CD4-positive, alpha-beta T cell treated with Interleukin-1 beta for 1 hour (primary cell): Measurements from ENCODE around the gene CYTH3.
"Not testable (repeated sequence)": the region's sequence is repeated elsewhere in the genome, so short reads cannot be mapped to it uniquely, and the experiment has no call there.

Source experiments
- DNase-seq, 2 donors: peaks; one replicate each; pipeline ENCODE4 v3.0.0-alpha.2; 2020 to 2022

CYTH3 gene

DNA sequence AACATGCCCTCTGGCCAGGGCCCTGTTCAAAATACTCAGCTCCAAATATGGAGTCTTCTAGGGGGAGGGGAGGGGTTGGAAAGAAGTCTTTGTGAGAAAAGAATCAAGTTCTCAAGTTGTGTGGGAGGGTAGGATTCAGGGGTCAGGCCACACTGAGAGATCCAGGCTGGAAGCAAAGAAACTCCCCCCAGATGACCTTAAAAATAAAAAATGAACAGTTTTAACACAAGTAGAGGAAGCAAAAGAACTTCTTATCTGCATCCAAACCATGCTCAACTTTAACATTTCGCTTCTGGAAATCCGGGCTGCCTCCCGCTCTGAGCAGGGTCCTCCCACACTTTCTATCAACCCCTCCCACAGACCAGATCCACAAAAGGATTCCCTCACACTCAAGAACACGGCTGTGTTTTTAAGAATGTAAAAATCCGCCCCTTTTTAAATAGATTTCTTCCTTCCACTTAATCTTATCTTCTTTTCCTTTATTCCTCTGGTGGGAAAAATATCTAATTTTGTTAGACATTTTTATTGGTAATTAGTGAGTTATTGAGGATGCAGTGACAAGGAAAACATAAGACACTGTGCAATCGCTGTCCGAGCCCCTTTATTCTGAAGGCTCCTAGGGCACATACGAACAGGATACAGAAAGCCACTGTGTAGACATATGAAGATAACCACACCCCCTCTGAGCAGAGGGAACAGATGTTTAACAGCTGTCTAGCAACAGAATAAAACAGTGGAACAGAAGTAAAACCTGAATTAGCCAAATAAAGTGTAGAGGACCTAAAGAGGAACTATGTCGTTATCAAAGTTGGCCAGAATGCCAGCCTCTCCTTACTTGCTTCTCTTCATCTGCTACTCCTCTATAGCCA, 43.8 kb downstream of the CYTH3 start:
- no peak for DNase-seq

- no peak for DNase-seq
These were observed 45.1 kb downstream of the CYTH3 start for GRCh38 chr7:6227294-6227846.

- no peak for DNase-seq
These were observed 46.1 kb downstream of the CYTH3 start for GRCh38 chr7:6226194-6226799.

DNA sequence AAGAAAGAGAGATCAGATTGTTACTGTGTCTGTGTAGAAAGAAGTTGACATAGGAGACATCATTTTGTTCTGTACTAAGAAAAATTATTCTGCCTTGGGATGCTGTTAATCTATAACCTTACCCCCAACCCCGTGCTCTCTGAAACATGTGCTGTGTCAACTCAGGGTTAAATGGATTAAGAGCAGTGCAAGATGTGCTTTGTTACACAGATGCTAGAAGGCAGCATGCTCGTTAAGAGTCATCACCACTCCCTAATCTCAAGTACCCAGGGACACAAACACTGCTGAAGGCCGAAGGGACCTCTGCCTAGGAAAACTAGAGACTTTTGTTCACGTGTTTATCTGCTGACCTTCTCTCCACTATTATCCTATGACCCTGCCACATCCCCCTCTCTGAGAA, 49.0 kb downstream of the CYTH3 start:
- DNase-seq: not testable (repeated sequence)

DNA sequence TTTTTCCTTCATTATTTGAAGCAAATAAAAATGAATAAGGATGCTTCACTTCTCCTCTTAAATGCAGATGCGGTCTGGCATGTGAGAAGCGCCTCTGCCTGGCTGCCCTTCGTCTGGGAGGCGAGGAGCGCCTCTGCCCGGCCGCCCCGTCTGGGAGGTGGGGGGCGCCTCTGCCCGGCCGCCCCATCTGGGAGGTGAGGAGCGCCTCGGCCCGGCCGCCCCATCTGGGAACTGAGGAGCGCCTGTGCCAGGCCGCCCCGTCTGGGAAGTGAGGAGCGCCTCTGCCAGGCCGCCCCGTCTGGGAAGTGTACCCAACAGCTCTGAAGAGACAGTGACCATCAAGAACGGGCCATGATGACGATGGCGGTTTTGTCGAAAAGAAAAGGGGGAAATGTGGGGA, 49.4 kb downstream of the CYTH3 start:
- not testable (repeated sequence) for DNase-seq

DNA sequence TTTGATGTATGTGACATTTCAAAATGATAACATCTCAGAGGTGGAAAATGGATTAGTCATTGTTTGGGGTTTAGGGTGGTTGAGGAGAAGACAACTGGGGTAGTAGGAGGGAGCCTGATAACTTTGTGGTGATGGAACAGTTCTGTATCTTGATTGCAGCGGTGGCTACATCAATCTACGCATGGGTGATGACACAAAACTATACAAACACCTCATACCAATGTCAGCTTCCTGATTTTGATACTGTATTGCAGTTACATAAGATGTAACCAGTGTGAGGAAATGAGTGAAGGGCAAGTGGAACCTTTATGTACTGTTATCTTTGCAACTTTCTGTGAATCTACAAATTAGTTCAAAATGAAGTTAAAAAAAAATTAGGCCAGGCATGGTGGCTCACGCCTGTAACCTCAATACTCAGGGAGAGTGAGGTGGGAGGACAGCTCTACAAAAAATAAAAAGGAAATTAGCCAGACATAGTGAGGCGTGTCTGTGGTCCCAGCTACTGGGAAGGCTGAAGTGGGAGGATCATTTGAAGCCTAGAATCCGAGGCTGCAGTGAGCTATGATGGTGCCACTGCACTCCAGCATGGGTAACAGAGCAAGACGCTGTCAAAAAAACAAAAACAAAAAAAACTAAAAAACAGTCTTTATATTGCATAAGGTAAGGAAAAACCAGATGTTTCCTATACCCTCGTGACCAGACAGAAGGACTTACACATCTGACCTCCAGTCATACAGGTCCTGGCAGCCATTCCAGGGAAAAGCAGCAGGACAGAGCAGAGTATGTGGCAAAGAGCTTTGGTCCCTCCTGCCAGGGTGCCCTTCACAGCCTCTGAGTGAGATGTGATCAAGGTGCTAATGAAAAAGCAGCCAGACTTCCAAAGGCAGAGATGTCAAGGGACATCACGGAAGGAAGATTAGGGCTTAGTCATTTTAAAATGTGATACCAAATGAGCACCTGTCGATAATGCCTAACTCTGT, 50.8 kb downstream of the CYTH3 start:
- DNase-seq: peak; percentile 36 to 49

DNA sequence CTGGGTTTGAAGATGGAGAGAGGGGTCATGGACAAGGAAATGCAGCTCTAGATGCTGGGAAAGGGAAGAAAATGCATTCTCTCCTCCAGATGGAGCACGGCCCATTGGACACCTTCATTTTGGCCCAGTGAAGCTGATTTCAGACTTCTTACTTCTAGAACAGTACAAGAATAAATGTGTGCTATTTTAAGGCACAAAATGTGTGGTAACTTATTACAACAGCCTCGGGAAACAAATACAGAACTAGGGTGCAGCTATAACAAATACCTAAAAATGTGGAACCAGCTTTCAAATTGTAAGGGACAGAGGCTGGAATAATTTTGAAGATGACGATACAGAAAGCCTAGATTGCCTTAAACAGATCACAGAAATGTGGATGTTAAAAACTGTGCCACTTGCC, 54.1 kb downstream of the CYTH3 start:
- no peak for DNase-seq

DNA sequence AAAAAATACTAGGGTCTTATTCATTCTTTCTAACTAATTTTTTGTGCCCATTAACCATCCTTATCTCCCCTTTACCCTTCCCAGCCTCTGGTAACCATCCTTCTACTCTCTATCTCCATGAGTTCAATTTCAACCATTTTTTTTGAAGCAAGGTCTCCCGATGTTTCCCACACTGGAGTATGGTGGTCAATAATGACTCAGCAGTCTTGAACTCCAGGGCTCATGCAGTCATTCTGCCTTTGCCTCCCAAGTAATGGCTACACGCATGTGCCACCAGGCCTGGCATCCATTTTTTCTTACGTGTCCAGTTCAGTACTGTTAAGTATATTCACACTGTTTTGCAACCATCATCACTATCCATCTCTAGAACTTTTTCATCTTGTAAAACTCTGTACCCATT, 60.4 kb downstream of the CYTH3 start:
- no peak for DNase-seq

- DNase-seq: no peak
These were observed 61.6 kb downstream of the CYTH3 start for GRCh38 chr7:6210621-6211372.

DNA sequence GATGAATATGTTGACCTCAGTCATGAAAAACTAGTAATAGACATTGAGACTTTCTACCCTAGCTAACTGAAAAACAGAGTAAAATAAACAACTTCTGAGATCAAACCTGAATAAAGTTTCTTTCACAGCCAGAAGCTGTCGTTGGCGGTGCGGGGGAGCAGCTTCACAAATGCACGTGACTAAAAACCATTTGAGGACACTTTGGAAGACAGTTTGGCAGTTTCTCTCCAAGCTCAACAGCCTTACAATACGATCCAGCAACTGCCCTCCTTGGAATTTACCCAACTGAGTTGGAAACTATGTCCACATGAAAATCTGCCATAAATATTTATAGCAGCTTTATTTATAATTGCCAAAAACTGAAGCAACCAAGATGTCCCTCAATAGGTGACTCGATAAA, 63.1 kb downstream of the CYTH3 start:
- DNase-seq: no peak

DNA sequence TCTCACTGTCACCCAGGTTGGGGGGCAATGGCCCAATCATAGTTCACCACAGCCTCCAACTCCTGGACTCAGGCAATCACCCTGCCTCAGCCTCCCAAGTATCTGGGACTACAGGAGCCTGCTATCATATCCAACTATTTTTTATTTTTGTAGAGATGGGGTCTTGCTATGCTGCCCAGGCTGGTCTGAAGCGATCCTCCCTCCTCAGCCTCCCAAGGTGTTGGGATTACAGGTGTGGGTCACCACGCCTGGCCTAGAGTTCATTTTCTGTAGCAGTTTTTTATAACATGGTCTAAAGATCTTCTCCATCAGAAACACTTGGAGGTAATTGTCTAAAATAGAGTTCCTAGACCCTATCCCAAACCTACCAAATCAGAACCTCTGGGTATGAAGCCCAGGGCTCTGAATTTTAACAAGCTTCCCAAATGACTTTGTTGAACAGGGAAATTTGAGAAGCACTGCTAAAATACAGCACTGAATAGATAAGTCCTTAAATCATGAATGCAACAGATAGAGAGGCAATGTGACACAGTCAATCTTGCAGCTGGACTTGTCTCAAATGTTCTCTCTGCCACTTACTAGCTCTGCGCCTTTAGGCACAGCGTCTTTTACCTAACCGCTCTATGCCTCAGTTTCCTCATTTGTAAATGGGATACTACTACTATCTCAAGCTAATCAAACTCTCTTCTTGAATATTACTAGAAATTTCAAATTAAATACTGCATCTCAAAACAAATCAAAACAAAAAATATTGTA, 63.7 kb downstream of the CYTH3 start:
- no peak for DNase-seq

GRCh38 chr7:6205971-6206660, 66.3 kb downstream of the CYTH3 start:
- DNase-seq: no peak

DNA sequence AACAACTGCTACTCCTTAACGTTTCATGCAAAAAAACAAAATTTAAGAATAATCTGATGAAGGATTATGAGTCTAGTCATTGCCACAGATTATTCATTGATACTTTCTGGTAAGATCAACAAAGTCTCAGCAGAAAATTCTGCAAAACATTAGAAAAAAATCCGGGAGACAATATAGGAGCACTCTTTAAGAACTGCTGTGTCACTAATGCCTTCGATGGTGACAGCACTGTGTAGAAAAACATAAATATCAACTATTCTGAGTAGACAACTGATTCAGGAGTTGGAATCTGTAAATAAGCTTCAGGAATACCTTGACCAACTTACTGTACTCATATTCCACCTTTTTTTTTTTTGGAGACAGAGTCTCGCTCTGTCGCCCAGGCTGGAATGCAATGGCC, 69.0 kb downstream of the CYTH3 start:
- no peak for DNase-seq

DNA sequence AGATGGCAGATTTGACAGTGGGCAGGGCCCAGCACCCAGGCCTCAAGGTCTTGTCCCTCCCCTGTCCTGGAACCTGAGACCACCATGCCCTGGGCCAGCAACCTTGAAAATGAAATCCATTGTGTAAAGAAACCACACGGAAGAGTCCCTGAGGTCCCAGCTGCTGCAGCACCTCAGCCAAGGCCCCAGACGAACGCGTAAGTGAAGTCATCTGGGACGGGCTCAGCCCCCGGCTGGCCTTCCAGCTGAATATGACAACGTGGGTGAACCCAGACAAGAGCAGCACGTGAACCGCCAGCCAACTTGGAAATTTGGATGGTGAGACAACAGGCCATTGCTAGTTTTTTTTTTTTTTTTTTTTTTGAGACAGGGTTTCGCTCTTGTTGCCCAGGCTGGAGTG, 70.3 kb downstream of the CYTH3 start:
- DNase-seq: no peak

DNA sequence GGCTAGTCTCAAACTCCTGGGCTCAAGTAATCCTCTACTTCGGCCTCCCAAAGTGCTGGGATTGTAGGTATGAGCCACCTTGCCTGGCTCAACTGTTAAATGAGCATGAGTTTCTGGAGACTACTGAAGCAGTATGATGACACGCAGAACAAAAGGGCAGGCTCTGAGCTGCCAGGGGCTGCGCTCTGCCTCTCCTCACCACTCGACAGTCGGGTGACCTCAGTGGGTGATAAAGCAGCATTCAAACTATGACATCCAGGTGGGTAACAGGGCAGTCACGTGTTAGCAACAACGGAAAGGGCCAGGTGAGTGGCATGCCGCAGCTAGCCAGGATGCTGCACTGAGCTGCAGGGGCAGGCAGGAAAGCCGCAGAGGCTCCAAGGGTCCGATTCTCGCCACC, 71.5 kb downstream of the CYTH3 start:
- DNase-seq: no peak

GRCh38 chr7:6198689-6199595, 73.5 kb downstream of the CYTH3 start:
- no peak for DNase-seq

- DNase-seq: no peak
These were observed 74.4 kb downstream of the CYTH3 start for GRCh38 chr7:6197801-6198551.

DNA sequence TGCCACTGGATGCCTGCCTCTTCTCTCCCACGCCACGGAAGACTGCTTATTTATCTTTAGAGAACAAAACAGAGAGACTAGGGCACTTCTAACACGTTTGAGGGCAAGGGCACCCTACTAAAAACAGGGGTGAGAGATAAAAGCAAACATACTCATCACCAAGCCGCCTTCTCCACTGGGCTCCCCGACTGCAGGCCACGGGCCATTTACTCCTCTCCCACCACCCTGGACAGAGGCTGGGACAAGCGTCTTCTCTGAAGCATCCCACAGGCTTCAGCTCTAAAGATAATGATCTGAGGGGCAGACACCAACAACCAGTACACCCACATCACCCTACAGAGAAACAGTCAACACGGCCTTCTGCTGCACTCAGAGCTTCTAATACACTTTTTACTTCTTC, 78.7 kb downstream of the CYTH3 start:
- DNase-seq: no peak

DNA sequence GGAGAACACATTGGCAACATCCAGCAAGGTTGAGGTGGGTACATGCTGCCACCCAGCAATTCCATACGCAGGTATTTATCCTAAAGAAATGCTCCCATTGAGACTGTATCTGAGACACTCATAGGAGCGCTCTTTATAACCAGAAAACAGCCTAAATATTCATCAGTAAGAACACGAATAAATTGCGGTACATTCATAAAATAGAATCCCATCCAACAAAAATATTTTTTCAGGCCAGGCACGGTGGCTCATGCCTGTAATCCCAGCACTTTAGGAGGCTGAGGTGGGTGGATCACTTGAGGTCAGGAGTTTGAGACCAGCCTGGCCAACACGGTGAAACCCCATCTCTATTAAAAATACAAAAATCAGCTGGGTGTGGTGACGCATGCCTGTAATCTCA, 81.9 kb downstream of the CYTH3 start:
- not testable (repeated sequence) for DNase-seq
